Activated CD4-positive, alpha-beta T cell treated with anti-CD3 and anti-CD28 coated beads, Interleukin-2, amount 50 U/mL, for 24 hours (primary cell): ENCODE data around the gene PEX26.

Experiments used
- DNase-seq, 2 donors: peaks; one replicate each; pipeline ENCODE4 v3.0.0-alpha.2; 2020; ENCODE audit warnings: low read depth in 1 of 2, low spot score in 1 of 2

Gene PEX26

DNA sequence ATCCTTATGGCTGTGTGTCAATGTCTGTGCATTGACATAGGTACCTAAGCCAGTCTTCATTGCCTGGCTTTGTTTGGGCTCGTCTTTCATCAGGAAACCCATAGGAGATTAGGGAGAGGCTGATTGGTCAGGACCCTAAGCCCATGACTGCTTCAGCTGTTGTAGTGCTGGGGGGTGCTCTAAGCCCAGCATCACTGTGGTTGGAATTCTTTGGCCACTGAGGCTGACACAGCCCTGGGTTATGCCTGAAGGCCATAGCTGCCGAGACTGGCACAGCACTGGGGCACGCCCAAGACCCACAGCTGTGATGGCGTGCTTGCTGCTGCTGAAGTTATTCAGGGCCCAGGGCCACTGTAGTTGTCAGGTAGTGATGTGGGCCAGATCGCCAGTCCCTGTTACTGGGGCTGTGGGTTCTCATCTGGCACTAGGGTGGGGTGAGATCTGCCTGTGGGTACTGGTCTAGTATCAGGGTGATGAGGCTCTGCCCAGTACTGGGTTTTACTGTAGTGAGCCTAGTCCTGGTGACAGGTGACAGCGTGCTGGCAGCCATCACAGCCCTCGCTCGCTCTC, 77.1 kb downstream of the PEX26 start:
- DNase-seq, result no peak
